Measurements from ENCODE around the gene NT5C.

Gene NT5C

DNA sequence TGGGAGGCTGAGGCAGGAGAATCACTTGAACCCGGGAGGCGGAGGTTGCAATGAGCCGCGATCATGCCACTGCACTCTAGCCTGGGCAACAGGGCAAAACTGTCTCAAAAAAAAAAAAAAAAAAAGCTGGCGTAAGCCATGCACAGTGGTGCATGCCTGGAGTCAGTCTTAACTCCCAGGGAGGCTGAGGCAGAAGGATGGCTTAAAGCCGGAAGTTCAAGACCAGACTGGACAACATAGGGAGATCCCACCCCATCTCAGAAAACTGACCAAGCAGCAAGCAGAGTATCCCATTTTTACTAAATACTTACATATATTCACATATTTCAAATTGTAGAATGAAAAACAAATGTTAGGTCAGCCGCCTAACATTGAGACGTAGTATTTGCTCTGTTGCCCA, 4.6 kb downstream of the NT5C start:
- DNase-seq (ENCODE audit: low spot score), result no peak
- TF ChIP-seq, protein P1, sequence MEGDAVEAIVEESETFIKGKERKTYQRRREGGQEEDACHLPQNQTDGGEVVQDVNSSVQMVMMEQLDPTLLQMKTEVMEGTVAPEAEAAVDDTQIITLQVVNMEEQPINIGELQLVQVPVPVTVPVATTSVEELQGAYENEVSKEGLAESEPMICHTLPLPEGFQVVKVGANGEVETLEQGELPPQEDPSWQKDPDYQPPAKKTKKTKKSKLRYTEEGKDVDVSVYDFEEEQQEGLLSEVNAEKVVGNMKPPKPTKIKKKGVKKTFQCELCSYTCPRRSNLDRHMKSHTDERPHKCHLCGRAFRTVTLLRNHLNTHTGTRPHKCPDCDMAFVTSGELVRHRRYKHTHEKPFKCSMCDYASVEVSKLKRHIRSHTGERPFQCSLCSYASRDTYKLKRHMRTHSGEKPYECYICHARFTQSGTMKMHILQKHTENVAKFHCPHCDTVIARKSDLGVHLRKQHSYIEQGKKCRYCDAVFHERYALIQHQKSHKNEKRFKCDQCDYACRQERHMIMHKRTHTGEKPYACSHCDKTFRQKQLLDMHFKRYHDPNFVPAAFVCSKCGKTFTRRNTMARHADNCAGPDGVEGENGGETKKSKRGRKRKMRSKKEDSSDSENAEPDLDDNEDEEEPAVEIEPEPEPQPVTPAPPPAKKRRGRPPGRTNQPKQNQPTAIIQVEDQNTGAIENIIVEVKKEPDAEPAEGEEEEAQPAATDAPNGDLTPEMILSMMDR (IDR thresholded peaks at IDR 0.05), result no peak
- Histone ChIP-seq H3K27ac (no peak overlapping the region), H3K4me3 (no peak overlapping the region)

DNA sequence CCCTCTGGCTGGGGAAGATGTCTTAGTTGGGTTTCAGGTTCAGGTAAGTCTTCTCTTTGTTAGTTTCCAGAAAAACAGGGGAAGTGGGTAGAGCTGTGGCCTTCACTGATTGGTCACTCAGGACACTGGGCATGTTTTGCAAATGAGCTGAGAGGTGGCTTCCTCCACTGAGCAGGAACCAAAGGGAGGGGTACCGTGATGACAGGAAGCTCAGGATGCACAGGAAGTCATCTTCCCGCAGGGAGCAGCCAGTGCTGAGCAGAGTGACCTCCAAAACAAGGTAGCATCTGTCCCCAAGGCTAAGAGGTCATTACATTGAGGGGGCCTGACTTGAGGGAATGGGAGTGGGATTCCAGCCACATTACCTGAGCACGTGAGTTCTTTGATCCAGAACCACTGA, 5.6 kb downstream of the NT5C start:
- TF ChIP-seq, protein P1 (IDR thresholded peaks at IDR 0.05), result no peak
- DNase-seq (ENCODE audit: low spot score), result no peak
- Histone ChIP-seq H3K27ac (no peak overlapping the region), H3K4me3 (no peak overlapping the region)

DNA sequence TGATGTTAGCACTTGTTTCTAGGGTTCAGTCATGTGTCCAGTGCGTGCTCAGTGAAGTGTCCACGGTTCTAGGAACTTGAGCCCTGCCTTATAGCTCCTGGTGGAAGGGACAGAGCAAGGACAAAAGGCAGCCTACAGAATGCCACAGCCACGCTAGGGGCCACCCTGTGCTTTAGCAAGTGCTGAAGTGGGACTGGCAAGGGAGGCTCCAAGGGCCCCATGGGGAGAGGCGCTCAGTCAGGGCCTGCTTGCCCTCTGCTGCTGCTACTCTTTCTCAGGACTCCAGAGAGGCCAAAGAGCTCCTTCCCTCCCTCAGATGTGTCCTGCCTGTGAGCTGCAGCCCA, 6.8 kb downstream of the NT5C start:
- Histone ChIP-seq H3K4me3 (no peak overlapping the region), H3K27ac (peak overlapping the region in 1 of 2 donors; percentile 35)
- no peak for DNase-seq (ENCODE audit: low spot score)
- TF ChIP-seq, protein P1 (IDR thresholded peaks at IDR 0.05), result no peak

DNA sequence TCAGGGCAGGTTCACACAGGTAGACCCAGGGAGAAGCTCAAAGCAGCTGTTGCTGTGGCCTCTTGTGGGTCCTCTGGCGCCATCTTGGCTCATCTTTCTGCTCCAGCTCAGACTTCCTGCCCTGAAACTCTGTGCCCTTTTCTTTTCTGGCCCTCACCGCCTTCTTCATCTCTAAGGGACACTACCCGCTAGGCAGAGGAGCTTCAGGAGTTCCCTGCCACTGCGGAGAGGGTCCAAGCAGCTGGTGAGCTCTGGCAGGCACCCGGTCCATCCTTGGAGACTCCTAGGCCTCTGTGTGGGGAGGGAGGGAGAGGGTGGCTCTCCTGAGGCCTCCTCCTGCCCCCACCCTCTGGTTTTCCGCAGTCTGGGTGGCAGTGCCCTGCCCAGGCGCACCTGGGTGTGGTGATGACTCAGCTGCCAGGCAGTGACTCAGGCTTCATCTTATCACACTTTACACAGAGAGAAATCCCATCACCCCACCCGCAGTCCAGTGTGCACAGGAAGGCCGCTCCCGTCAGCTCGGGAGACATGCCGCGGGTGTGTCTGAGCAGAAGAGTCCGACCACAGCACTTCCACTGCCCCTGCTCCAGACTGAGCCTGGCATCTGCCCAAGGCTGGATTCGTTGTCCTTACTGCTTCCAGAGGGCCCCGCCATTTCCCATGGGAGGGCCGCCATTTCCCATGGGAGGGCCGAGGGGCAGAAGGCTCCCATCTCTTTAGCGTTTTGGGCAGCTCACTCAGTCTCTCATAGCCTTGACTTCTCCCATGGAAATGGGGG, 7.3 kb downstream of the NT5C start:
- no peak overlapping the region for H3K4me3 ChIP-seq
- peak overlapping the region in 1 of 2 donors; percentile 35 for H3K27ac ChIP-seq
- no peak for DNase-seq (ENCODE audit: low spot score)
- TF ChIP-seq, protein P1 (IDR thresholded peaks at IDR 0.05), result no peak

DNA sequence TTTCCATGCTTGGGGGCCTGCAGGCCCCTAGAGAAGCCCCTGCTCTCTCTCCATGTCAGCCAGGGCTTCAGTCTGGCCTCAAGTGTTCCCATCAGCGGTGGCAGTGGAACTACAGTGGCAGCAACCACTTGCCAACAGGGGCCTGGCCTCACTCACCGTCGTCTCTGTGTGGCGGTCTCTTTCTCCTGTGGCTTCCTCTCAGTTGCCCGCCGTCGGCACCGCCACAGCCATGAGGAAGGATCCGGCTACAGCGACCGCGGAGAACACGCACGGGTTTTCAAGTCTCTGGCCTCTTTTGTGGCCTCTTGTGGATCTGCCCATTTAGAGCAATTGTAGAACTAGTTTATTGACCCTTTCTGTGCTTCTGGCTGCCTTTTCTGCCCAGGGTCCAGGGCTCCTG, 13.2 kb downstream of the NT5C start:
- Histone ChIP-seq H3K27ac (no peak overlapping the region), H3K4me3 (no peak overlapping the region)
- no peak for DNase-seq (ENCODE audit: low spot score)
- TF ChIP-seq, protein P1 (IDR thresholded peaks at IDR 0.05), result no peak

DNA sequence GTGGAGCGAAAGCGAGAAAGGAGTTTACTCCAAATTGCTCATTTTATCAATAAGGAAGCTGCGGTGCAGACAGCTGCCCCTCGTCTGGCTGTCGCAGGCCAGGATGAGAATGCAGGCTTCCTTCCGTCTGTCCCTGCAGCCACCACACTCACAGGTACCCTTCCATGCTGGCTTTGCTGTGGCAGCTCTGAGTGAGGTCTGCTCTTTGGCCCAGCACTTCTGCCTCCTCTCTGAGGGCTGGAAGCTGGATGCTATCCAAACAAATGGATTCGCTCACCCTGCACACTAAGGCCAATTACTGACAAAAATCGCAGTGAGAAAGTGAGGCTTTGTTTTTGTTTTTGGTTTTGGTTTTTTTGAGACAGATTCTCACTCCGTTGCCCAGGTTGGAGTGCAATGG, 14.8 kb downstream of the NT5C start:
- TF ChIP-seq, protein P1 (IDR thresholded peaks at IDR 0.05), result no peak
- H3K4me3 ChIP-seq, result no peak overlapping the region
- no peak for DNase-seq (ENCODE audit: low spot score)
- no peak overlapping the region for H3K27ac ChIP-seq

DNA sequence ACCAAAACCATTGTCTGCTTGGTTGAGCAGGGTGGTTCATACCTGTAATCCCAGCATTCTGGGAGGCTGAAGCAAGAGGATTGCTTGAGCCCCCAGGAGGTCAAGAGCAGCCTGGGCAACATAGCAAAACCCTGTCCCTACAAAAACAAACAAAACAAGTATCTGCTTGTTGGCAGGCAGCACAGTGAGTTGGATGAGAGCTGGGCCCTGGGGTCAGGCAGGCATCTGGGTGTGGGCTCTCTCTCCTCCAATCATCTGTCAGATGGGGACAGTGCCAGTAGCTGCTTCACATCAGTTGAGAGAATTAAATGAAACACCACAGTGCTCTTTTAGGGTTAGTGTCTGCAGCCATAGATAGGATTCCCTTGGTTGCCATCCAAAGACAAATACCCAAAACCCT, 16.0 kb downstream of the NT5C start:
- Histone ChIP-seq H3K4me3 (no peak overlapping the region), H3K27ac (no peak overlapping the region)
- TF ChIP-seq, protein P1 (IDR thresholded peaks at IDR 0.05), result no peak
- DNase-seq (ENCODE audit: low spot score), result no peak
